SK-N-SH treated with all-trans-retinoic acid at 6 μM for 48 hours (cell line): ENCODE measurements around the gene DSCAM.

Source experiments
- ARNTL ChIP-seq: fragments of 450-650 bp; formaldehyde crosslinking; IDR thresholded peaks from 2 replicates; pipeline ENCODE4 v1.5.0; 2020; ENCODE audit warnings: low read depth, mild to moderate bottlenecking, moderate library complexity, borderline replicate concordance
- CSDC2 ChIP-seq: fragments of 250-450 bp; sonication (Bioruptor Pico); IDR thresholded peaks from 2 replicates; pipeline ENCODE4 v1.5.0; 2020; ENCODE audit warnings: mild to moderate bottlenecking, moderate library complexity
- ESRRG ChIP-seq: fragments of 250-450 bp; sonication (Bioruptor Pico); IDR thresholded peaks from 2 replicates; pipeline ENCODE4 v1.6.1; 2021; ENCODE audit warnings: mild to moderate bottlenecking
- GLIS3 ChIP-seq: fragments of 250-450 bp; sonication (Bioruptor Pico); IDR thresholded peaks from 2 replicates; pipeline ENCODE4 v1.5.0; 2020; ENCODE audit warnings: mild to moderate bottlenecking, moderate library complexity
- OSR1 ChIP-seq: fragments of 250-450 bp; sonication (Bioruptor Pico); IDR thresholded peaks from 2 replicates; pipeline ENCODE4 v1.8.0; 2022; ENCODE audit warnings: moderate library complexity, mild to moderate bottlenecking, inconsistent platforms
- TCF4 ChIP-seq: fragments of 250-450 bp; sonication (Bioruptor Pico); IDR thresholded peaks from 2 replicates; pipeline ENCODE4 v1.8.0; 2021; ENCODE audit warnings: mild to moderate bottlenecking, moderate library complexity, borderline replicate concordance
- TOX ChIP-seq: fragments of 250-450 bp; sonication (Bioruptor Pico); IDR thresholded peaks from 2 replicates; pipeline ENCODE4 v1.8.0; 2021; ENCODE audit warnings: mild to moderate bottlenecking, moderate library complexity, borderline replicate concordance
- ZFP3 ChIP-seq: fragments of 250-450 bp; sonication (Bioruptor Pico); IDR thresholded peaks from 2 replicates; pipeline ENCODE4 v1.5.0; 2020; ENCODE audit warnings: mild to moderate bottlenecking, moderate library complexity
- ZFP30 ChIP-seq: fragments of 450-650 bp; formaldehyde crosslinking; IDR thresholded peaks from 2 replicates; pipeline ENCODE4 v1.5.0; 2022; ENCODE audit warnings: mild to moderate bottlenecking, moderate library complexity
- ZNF70 ChIP-seq: fragments of 450-650 bp; formaldehyde crosslinking; IDR thresholded peaks from 2 replicates; pipeline ENCODE4 v1.5.0; 2020; ENCODE audit warnings: mild to moderate bottlenecking, moderate library complexity
- TF ChIP-seq, protein P1 (sequence below): fragments of 250-450 bp; sonication (Bioruptor Pico); IDR thresholded peaks from 2 replicates; pipeline ENCODE4 v1.5.1; 2020; ENCODE audit warnings: low read depth, mild to moderate bottlenecking, moderate library complexity
- TF ChIP-seq, protein P2 (sequence below): fragments of 250-450 bp; sonication (Bioruptor Pico); IDR thresholded peaks from 2 replicates; pipeline ENCODE4 v1.8.0; 2021; ENCODE audit warnings: low read depth, mild to moderate bottlenecking, moderate library complexity, borderline replicate concordance
- TF ChIP-seq, protein P3 (sequence below): fragments of 250-450 bp; sonication (Bioruptor Pico); IDR thresholded peaks from 2 replicates; pipeline ENCODE4 v1.5.0; 2020; ENCODE audit warnings: mild to moderate bottlenecking, moderate library complexity
- TF ChIP-seq, protein P4 (sequence below): fragments of 250-450 bp; sonication (Bioruptor Pico); IDR thresholded peaks from 2 replicates; pipeline ENCODE4 v1.8.0; 2020; ENCODE audit warnings: mild to moderate bottlenecking, moderate library complexity, borderline replicate concordance

DNA sequence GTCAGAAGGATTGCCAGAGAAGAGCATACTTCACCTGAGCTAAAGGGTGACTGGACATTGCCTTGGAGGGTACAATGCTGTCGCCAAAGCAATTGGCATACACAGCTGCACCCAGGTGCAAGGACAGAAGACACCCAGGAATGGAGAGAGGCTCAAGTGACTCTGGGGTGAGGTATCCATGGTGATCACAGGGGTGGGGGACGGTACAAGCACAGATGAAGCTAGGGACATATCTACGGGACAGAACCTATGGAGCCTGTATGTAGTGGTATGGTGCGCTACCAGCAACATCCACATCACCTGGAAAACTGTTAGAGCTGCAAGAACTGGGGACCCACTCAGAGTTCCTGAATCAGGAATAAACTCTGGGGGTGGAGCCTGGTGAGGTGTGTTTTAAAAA lies 693.6 kb downstream of the DSCAM start:
- TF ChIP-seq OSR1 (CRISPR knock-in tag), result no peak
- TF ChIP-seq CSDC2 (CRISPR knock-in tag), result no peak
- no peak for TF ChIP-seq TCF4
- TF ChIP-seq, protein P1, sequence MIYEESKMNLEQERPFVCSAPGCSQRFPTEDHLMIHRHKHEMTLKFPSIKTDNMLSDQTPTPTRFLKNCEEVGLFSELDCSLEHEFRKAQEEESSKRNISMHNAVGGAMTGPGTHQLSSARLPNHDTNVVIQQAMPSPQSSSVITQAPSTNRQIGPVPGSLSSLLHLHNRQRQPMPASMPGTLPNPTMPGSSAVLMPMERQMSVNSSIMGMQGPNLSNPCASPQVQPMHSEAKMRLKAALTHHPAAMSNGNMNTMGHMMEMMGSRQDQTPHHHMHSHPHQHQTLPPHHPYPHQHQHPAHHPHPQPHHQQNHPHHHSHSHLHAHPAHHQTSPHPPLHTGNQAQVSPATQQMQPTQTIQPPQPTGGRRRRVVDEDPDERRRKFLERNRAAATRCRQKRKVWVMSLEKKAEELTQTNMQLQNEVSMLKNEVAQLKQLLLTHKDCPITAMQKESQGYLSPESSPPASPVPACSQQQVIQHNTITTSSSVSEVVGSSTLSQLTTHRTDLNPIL (CRISPR knock-in tag), result no peak
- TF ChIP-seq GLIS3, result no peak
- no peak for TF ChIP-seq ZFP30 (CRISPR knock-in tag)
- TF ChIP-seq, protein P2, sequence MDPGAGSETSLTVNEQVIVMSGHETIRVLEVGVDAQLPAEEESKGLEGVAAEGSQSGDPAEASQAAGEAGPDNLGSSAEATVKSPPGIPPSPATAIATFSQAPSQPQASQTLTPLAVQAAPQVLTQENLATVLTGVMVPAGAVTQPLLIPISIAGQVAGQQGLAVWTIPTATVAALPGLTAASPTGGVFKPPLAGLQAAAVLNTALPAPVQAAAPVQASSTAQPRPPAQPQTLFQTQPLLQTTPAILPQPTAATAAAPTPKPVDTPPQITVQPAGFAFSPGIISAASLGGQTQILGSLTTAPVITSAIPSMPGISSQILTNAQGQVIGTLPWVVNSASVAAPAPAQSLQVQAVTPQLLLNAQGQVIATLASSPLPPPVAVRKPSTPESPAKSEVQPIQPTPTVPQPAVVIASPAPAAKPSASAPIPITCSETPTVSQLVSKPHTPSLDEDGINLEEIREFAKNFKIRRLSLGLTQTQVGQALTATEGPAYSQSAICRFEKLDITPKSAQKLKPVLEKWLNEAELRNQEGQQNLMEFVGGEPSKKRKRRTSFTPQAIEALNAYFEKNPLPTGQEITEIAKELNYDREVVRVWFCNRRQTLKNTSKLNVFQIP (CRISPR knock-in tag), result no peak
- TF ChIP-seq, protein P3, sequence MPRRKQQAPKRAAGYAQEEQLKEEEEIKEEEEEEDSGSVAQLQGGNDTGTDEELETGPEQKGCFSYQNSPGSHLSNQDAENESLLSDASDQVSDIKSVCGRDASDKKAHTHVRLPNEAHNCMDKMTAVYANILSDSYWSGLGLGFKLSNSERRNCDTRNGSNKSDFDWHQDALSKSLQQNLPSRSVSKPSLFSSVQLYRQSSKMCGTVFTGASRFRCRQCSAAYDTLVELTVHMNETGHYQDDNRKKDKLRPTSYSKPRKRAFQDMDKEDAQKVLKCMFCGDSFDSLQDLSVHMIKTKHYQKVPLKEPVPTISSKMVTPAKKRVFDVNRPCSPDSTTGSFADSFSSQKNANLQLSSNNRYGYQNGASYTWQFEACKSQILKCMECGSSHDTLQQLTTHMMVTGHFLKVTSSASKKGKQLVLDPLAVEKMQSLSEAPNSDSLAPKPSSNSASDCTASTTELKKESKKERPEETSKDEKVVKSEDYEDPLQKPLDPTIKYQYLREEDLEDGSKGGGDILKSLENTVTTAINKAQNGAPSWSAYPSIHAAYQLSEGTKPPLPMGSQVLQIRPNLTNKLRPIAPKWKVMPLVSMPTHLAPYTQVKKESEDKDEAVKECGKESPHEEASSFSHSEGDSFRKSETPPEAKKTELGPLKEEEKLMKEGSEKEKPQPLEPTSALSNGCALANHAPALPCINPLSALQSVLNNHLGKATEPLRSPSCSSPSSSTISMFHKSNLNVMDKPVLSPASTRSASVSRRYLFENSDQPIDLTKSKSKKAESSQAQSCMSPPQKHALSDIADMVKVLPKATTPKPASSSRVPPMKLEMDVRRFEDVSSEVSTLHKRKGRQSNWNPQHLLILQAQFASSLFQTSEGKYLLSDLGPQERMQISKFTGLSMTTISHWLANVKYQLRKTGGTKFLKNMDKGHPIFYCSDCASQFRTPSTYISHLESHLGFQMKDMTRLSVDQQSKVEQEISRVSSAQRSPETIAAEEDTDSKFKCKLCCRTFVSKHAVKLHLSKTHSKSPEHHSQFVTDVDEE, result no peak
- TF ChIP-seq ZNF70, result no peak
- TF ChIP-seq, protein P4, sequence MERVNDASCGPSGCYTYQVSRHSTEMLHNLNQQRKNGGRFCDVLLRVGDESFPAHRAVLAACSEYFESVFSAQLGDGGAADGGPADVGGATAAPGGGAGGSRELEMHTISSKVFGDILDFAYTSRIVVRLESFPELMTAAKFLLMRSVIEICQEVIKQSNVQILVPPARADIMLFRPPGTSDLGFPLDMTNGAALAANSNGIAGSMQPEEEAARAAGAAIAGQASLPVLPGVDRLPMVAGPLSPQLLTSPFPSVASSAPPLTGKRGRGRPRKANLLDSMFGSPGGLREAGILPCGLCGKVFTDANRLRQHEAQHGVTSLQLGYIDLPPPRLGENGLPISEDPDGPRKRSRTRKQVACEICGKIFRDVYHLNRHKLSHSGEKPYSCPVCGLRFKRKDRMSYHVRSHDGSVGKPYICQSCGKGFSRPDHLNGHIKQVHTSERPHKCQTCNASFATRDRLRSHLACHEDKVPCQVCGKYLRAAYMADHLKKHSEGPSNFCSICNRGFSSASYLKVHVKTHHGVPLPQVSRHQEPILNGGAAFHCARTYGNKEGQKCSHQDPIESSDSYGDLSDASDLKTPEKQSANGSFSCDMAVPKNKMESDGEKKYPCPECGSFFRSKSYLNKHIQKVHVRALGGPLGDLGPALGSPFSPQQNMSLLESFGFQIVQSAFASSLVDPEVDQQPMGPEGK (CRISPR knock-in tag), result no peak
- TF ChIP-seq ZFP3 (CRISPR knock-in tag), result no peak
- no peak for TF ChIP-seq ESRRG (CRISPR knock-in tag)
- TF ChIP-seq TOX (CRISPR knock-in tag), result no peak
- no peak for TF ChIP-seq ARNTL (CRISPR knock-in tag)
